ENCODE data around the gene NFIC. TPM values are rescaled to one million over a fixed set of nuclear protein-coding genes. Genes with fewer than 3 reads are reported as not detected.
"Not testable (repeated sequence)": the region's sequence is repeated elsewhere in the genome, so short reads cannot be mapped to it uniquely, and the experiment has no call there.

The NFIC gene
- total and polyA plus RNA-seq, 2 donors from 2014 or later = 20.3 to 173 TPM

DNA sequence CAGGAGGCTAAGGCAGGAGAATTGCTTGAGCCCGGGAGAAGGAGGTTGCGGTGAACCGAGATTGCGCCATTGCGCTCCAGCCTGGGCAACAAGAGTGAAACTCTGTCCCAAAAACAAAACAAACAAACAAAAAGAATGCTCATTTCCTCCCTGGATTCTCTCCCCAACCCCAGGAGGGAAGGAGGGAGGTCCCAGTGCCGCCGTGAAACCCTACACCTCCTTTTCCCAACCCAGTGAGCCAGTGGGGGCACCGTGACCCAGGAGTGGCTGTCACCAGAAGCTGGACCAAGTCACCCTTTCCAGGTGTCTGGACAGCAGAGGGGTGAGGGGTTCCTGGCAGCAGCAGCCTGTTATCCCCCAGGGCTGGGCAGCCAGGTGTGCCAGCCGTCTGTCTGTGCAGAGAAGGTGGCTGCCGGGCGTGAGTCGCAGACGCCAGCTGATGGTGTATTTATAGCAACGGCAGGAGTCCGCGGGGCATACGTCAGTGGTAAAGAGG is 23.5 kb downstream of the NFIC start:
- H3K9me3 ChIP-seq (ENCODE audit: control insufficient read depth in 2 of 3, insufficient read depth in 1 of 3, low read length in 3 of 3) = no peaks in the 10 kb centered on the region
- H3K36me3 ChIP-seq (ENCODE audit: control insufficient read depth in 2 of 3, insufficient read depth in 3 of 3, low read length in 3 of 3) = peaks cover 0 to 3% (median 3%) of the 10 kb centered on the region in 3 donors
- no peak overlapping the region for H3K4me3 ChIP-seq (ENCODE audit: low read length in 3 of 3)
- intact Hi-C loops (cut with DNase I) = no loop called here
- no peaks in the 10 kb centered on the region for H3K27me3 ChIP-seq (ENCODE audit: control insufficient read depth, insufficient read depth, low read length)
- peak overlapping the region in 1 of 3 donors; percentile 40 for H3K9ac ChIP-seq (ENCODE audit: low read length in 3 of 3)
- H3K4me1 ChIP-seq (ENCODE audit: control insufficient read depth in 2 of 3, insufficient read depth in 2 of 3, low read depth in 1 of 3, low read length in 3 of 3) = peaks cover 0 to 36% (median 6%) of the 10 kb centered on the region in 3 donors
- TF ChIP-seq CTCF (IDR thresholded peaks at IDR 0.05; ENCODE audit: borderline replicate concordance, extremely low read depth, insufficient read depth) = no peak
- H3K27ac ChIP-seq (ENCODE audit: low read depth in 2 of 2, low read length in 2 of 2) = peak overlapping the region; percentile 63 to 70
- DNase-seq (peak in 4 of 5 donors; percentile 76 to 87 (median 80)), FAIRE-seq (no peak)

DNA sequence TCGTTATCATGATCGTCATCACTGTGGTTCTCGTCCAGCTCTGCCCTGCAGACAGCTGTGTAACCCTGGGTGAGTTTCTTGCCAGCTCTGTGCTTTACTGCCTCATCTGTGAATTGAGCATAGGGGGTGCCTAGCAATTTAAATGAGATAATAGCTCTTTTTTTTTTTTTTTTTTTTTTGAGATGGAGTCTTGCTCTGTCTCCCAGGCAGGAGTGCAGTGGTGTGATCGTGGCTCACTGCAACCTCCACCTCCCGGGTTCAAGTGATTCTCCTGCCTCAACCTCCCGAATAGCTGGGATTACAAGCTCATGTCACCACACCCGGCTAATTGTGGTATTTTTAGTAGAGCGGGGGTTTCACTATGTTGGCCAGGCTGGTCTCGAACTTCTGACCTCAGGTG is 25.5 kb downstream of the NFIC start:
- intact Hi-C loops (cut with DNase I); FAIRE-seq; H3K36me3 ChIP-seq (ENCODE audit: control insufficient read depth in 2 of 3, insufficient read depth in 3 of 3, low read length in 3 of 3): not testable (repeated sequence)

GRCh38 chr19:3392480-3392879 is 26.1 kb downstream of the NFIC start:
- Histone ChIP-seq H3K9me3 (ENCODE audit: control insufficient read depth in 2 of 3, insufficient read depth in 1 of 3, low read length in 3 of 3) (no peaks in the 10 kb centered on the region), H3K27me3 (ENCODE audit: control insufficient read depth, insufficient read depth, low read length) (no peaks in the 10 kb centered on the region), H3K4me1 (ENCODE audit: control insufficient read depth in 2 of 3, insufficient read depth in 2 of 3, low read depth in 1 of 3, low read length in 3 of 3) (peaks cover 0 to 33% (median 3%) of the 10 kb centered on the region in 3 donors), H3K9ac (ENCODE audit: low read length in 3 of 3) (no peak overlapping the region), H3K36me3 (ENCODE audit: control insufficient read depth in 2 of 3, insufficient read depth in 3 of 3, low read length in 3 of 3) (peaks cover 0 to 3% (median 3%) of the 10 kb centered on the region in 3 donors), H3K27ac (ENCODE audit: low read depth in 2 of 2, low read length in 2 of 2) (no peak overlapping the region), H3K4me3 (ENCODE audit: low read length in 3 of 3) (no peak overlapping the region)
- no peak for DNase-seq
- FAIRE-seq = no peak
- TF ChIP-seq CTCF (IDR thresholded peaks at IDR 0.05; ENCODE audit: borderline replicate concordance, extremely low read depth, insufficient read depth) = no peak
- intact Hi-C loops (cut with DNase I) = no loop called here

More for the DNA sequence above, 25.5 kb downstream of the NFIC start:
- peaks cover 0 to 29% (median 3%) of the 10 kb centered on the region in 3 donors for H3K4me1 ChIP-seq (ENCODE audit: control insufficient read depth in 2 of 3, insufficient read depth in 2 of 3, low read depth in 1 of 3, low read length in 3 of 3)
- H3K4me3 ChIP-seq (ENCODE audit: low read length in 3 of 3); DNase-seq; H3K27ac ChIP-seq (ENCODE audit: low read depth in 2 of 2, low read length in 2 of 2); H3K27me3 ChIP-seq (ENCODE audit: control insufficient read depth, insufficient read depth, low read length); H3K9me3 ChIP-seq (ENCODE audit: control insufficient read depth in 2 of 3, insufficient read depth in 1 of 3, low read length in 3 of 3); H3K9ac ChIP-seq (ENCODE audit: low read length in 3 of 3): not testable (repeated sequence)

DNA sequence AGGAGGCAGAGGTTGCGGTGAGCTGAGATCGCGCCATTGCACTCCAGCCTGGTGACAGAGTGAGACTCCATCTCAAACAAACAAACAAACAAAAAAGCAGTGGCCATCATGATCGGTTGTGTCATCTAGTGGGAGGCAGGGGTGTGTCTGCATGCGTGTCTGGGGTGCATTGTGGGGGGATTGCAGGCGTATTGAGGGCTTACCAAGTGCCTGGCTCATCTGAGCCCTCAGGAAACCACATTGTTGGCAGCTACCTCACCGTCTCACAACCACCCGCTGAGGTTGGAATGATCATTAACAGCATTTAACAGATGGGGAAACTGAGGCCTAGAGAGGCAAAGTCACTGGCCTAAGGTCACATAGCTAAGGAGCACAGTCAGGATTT is 30.5 kb downstream of the NFIC start:
- intact Hi-C loops (cut with DNase I) = no loop called here
- Histone ChIP-seq H3K27ac (ENCODE audit: low read depth in 2 of 2, low read length in 2 of 2) (peak overlapping the region; percentile 89 to 99), H3K9ac (ENCODE audit: low read length in 3 of 3) (peak overlapping the region in 2 of 3 donors; percentile 72 to 96), H3K27me3 (ENCODE audit: control insufficient read depth, insufficient read depth, low read length) (no peaks in the 10 kb centered on the region), H3K36me3 (ENCODE audit: control insufficient read depth in 2 of 3, insufficient read depth in 3 of 3, low read length in 3 of 3) (no peaks in the 10 kb centered on the region), H3K4me1 (ENCODE audit: control insufficient read depth in 2 of 3, insufficient read depth in 2 of 3, low read depth in 1 of 3, low read length in 3 of 3) (peaks cover 0 to 28% (median 16%) of the 10 kb centered on the region in 3 donors), H3K9me3 (ENCODE audit: control insufficient read depth in 2 of 3, insufficient read depth in 1 of 3, low read length in 3 of 3) (no peaks in the 10 kb centered on the region), H3K4me3 (ENCODE audit: low read length in 3 of 3) (no peak overlapping the region)
- no peak for FAIRE-seq
- no peak for TF ChIP-seq CTCF (IDR thresholded peaks at IDR 0.05; ENCODE audit: borderline replicate concordance, extremely low read depth, insufficient read depth)
- DNase-seq = no peak

All from kidney (tissue), 14 donors.